ENCODE measurements around the gene USP40. TPM values are rescaled to one million over a fixed set of nuclear protein-coding genes. Genes with fewer than 3 reads are reported as not detected.

USP40 gene
- polyA plus RNA-seq, 1 donor (not counting 4 experiments of a cell fraction or from before 2014, with no cell fraction given): 37.3 TPM

DNA sequence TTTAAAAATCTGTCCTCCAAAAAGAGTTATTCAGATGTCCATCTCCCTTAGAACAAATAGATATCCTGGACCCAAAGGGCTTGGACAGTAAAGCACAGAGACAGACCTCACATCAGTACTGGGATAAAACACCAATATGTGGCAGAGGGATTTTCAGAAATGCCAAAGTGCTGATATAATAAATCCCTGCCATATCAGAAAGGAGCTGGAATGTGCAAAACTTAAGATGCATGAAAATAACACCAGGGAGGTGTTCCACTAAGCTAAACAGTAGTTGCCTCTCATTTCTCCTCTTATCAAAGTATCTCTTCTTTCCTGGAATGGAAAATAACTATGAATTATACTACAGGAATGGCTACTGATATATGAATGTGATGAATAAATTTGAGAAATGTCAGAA is 13.2 kb downstream of the USP40 start:
- Histone ChIP-seq H3K27me3 (ENCODE audit: control insufficient read depth, extremely low read depth, insufficient read depth, low read length) (no peaks in the 10 kb centered on the region), H3K79me2 (ENCODE audit: control insufficient read depth, insufficient read depth, low read length) (no peaks in the 10 kb centered on the region), H3K9ac (ENCODE audit: control insufficient read depth, extremely low read depth, insufficient read depth, low read length) (no peak overlapping the region), H2AFZ (ENCODE audit: control insufficient read depth, low read length) (no peak overlapping the region), H4K20me1 (ENCODE audit: control insufficient read depth, extremely low read depth, insufficient read depth, low read length) (no peaks in the 10 kb centered on the region), H3K27ac (ENCODE audit: control insufficient read depth, insufficient read depth, low read length) (no peak overlapping the region), H3K4me2 (ENCODE audit: control insufficient read depth, extremely low read depth, insufficient read depth, low read depth, low read length) (no peak overlapping the region), H3K36me3 (ENCODE audit: control insufficient read depth in 2 of 2, extremely low read depth in 1 of 2, insufficient read depth in 2 of 2, low read length in 2 of 2) (peaks cover 5 to 6% of the 10 kb centered on the region in 2 experiments), H3K9me3 (ENCODE audit: control insufficient read depth, low read depth, low read length) (no peaks in the 10 kb centered on the region), H3K4me1 (ENCODE audit: control insufficient read depth, extremely low read depth, insufficient read depth, low read length) (peaks cover 19% of the 10 kb centered on the region), H3K4me3 (ENCODE audit: control insufficient read depth in 2 of 3, extremely low read depth in 1 of 3, insufficient read depth in 2 of 3, low read depth in 1 of 3, low read length in 3 of 3) (no peak overlapping the region), H3K9me1 (ENCODE audit: control insufficient read depth, extremely low read depth, insufficient read depth, low read length) (no peaks in the 10 kb centered on the region)
- dilution Hi-C loops (cut with MboI; ENCODE audit: extremely low pct_ligation_motif_present, low sequenced_read_pairs): no loop called here
- FAIRE-seq (no peak), DNase-seq (ENCODE audit: low read depth, low spot score) (no peak)
- TF ChIP-seq EZH2 (IDR thresholded peaks at IDR 0.05; ENCODE audit: low read length): no peak
- TF ChIP-seq, protein P1, sequence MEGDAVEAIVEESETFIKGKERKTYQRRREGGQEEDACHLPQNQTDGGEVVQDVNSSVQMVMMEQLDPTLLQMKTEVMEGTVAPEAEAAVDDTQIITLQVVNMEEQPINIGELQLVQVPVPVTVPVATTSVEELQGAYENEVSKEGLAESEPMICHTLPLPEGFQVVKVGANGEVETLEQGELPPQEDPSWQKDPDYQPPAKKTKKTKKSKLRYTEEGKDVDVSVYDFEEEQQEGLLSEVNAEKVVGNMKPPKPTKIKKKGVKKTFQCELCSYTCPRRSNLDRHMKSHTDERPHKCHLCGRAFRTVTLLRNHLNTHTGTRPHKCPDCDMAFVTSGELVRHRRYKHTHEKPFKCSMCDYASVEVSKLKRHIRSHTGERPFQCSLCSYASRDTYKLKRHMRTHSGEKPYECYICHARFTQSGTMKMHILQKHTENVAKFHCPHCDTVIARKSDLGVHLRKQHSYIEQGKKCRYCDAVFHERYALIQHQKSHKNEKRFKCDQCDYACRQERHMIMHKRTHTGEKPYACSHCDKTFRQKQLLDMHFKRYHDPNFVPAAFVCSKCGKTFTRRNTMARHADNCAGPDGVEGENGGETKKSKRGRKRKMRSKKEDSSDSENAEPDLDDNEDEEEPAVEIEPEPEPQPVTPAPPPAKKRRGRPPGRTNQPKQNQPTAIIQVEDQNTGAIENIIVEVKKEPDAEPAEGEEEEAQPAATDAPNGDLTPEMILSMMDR (optimal IDR thresholded peaks at IDR 0.05 in 1 of 3, IDR thresholded peaks at IDR 0.05 in 1 of 3, conservative IDR thresholded peaks at IDR 0.05 in 1 of 3; ENCODE audit: extremely low read depth in 1 of 3, insufficient read depth in 2 of 3, low read length in 3 of 3): no peak

DNA sequence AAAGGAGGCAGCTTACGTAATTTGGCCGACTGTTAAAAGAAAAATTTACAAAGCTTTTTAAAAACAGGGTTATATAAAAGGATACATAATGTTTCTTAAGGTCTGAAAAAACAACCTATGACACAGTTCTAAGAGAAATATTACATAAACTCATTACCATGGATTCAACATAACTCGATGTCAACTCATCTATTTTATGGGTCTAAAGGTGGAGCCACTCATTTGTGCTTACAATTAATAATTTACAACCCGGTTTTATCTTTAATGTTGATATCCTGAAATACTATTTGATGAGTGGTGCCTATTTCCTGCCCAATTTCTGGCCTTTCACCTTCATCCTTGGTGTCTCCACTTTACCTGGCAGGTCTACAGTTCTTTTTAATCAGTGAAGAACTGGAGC is 15.1 kb downstream of the USP40 start:
- Histone ChIP-seq H3K9ac (ENCODE audit: control insufficient read depth, extremely low read depth, insufficient read depth, low read length) (no peak overlapping the region), H3K4me3 (ENCODE audit: control insufficient read depth in 2 of 3, extremely low read depth in 1 of 3, insufficient read depth in 2 of 3, low read depth in 1 of 3, low read length in 3 of 3) (no peak overlapping the region), H3K27me3 (ENCODE audit: control insufficient read depth, extremely low read depth, insufficient read depth, low read length) (no peaks in the 10 kb centered on the region), H3K9me3 (ENCODE audit: control insufficient read depth, low read depth, low read length) (no peaks in the 10 kb centered on the region), H3K27ac (ENCODE audit: control insufficient read depth, insufficient read depth, low read length) (no peak overlapping the region), H3K36me3 (ENCODE audit: control insufficient read depth in 2 of 2, extremely low read depth in 1 of 2, insufficient read depth in 2 of 2, low read length in 2 of 2) (peaks cover 7 to 10% of the 10 kb centered on the region in 2 experiments), H3K9me1 (ENCODE audit: control insufficient read depth, extremely low read depth, insufficient read depth, low read length) (no peaks in the 10 kb centered on the region), H4K20me1 (ENCODE audit: control insufficient read depth, extremely low read depth, insufficient read depth, low read length) (no peaks in the 10 kb centered on the region), H2AFZ (ENCODE audit: control insufficient read depth, low read length) (no peak overlapping the region), H3K4me1 (ENCODE audit: control insufficient read depth, extremely low read depth, insufficient read depth, low read length) (peaks cover 2% of the 10 kb centered on the region), H3K79me2 (ENCODE audit: control insufficient read depth, insufficient read depth, low read length) (no peaks in the 10 kb centered on the region), H3K4me2 (ENCODE audit: control insufficient read depth, extremely low read depth, insufficient read depth, low read depth, low read length) (no peak overlapping the region)
- TF ChIP-seq EZH2 (IDR thresholded peaks at IDR 0.05; ENCODE audit: low read length): no peak
- TF ChIP-seq, protein P1 (optimal IDR thresholded peaks at IDR 0.05 in 1 of 3, IDR thresholded peaks at IDR 0.05 in 1 of 3, conservative IDR thresholded peaks at IDR 0.05 in 1 of 3; ENCODE audit: extremely low read depth in 1 of 3, insufficient read depth in 2 of 3, low read length in 3 of 3): no peak
- FAIRE-seq (no peak), DNase-seq (ENCODE audit: low read depth, low spot score) (no peak)
- dilution Hi-C loops (cut with MboI; ENCODE audit: extremely low pct_ligation_motif_present, low sequenced_read_pairs): no loop called here

Measured in keratinocyte (primary cell).